GM12891 (cell line): ENCODE measurements around the gene TIRAP.

Source experiments
- POLR2A ChIP-seq: IDR thresholded peaks from 2 replicates; pipeline ENCODE4 v1.6.1; 2011; ENCODE audit warnings: low read depth, low read length, control low read depth
- POU2F2 ChIP-seq: IDR thresholded peaks from 2 replicates; pipeline ENCODE4 v1.6.1; 2011; ENCODE audit warnings: low read depth, mild to moderate bottlenecking, control low read depth, low read length, moderate library complexity
- TAF1 ChIP-seq: IDR thresholded peaks from 2 replicates; pipeline ENCODE4 v1.6.1; 2011; ENCODE audit warnings: low read depth, low read length, control low read depth

GRCh38 chr11:126282361-126282735, 545 bp upstream of the TIRAP start:
- TF ChIP-seq POLR2A: no peak
- TF ChIP-seq TAF1: no peak
- TF ChIP-seq POU2F2: no peak
